GM19193 (cell line): ENCODE results near the gene CTH.

Experiments used
- POLR2A ChIP-seq: IDR thresholded peaks from 4 replicates; pipeline ENCODE4 v1.6.1; 2011; ENCODE audit not compliant: insufficient read depth, insufficient read length; ENCODE audit errors: extremely low read depth

CTH gene

DNA sequence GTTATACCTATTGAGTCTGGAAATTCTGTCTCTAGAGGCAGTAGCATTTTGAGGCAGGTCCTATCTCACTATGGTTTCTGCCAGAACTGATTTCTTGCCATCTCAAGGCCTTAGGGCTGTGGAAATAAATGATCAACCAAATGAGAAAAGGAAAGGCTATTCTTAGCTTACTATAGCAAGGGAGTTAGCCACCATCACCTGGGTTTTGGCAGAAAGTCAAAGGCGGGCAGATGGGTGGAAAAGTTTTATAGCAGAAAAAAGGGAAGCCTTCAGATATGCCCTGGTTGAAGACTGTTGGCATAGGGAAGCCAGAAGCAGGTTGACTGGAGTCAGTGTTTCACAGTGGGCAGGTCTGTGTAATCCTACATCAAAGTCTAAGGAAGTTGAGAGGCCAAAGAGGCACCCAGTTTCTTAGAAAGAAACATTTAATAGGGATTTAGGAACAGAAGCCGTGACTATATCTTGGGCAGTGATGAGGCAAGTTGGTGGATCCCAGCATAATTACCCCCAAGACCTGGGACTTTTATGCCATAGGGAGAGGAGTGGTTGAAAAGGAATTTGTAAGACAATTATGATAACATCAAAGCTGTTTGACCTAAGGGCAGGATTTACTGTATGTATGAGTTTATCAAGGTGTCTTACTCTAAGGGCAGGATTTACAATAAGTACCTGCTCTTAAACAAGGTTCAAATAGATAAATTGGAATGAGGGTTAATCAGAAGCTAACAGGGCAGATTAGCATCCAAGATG, 29.7 kb downstream of the CTH start:
- no peak for TF ChIP-seq POLR2A

- TF ChIP-seq POLR2A: no peak
These were observed 30.4 kb downstream of the CTH start for GRCh38 chr1:70441392-70442035.

DNA sequence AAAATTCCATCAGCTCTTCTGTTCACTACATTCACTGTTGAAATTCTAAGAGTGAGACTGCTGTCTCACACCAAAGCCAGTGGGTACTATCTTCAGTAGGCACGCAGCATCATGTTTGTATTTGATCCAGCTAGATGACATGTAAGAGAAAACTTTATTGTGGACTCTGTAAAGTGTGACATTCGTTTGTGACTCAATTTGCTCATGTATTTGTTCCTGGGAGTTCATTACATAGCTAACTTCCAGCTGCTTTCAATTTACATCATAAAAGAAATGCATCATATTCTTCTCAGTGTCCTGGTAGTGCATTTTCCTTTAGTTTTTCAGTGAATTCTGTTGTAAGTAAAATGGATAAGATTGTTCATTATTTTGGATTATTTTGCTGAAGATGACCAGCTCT, 31.4 kb downstream of the CTH start:
- TF ChIP-seq POLR2A: no peak

DNA sequence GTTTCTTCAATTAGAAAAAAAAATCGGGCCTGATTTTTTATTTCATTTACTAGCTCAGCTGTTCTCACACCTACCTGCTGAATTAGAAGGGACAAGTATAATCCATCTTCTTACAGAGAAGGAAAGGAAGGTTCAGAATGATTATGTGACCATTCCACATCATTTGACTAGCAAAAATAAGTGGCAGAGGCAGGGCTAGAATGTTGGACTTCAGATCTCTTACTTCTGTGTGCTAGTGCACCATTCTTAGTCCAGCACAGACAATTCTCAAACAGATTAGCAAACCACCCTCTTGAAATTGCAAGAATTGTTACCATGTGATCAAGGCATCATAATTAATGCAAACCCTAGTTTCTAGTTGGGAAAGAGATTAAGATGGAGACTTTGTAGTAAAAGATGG, 32.7 kb downstream of the CTH start:
- no peak for TF ChIP-seq POLR2A

- no peak for TF ChIP-seq POLR2A
These were observed 38.0 kb downstream of the CTH start for GRCh38 chr1:70449049-70449448.

DNA sequence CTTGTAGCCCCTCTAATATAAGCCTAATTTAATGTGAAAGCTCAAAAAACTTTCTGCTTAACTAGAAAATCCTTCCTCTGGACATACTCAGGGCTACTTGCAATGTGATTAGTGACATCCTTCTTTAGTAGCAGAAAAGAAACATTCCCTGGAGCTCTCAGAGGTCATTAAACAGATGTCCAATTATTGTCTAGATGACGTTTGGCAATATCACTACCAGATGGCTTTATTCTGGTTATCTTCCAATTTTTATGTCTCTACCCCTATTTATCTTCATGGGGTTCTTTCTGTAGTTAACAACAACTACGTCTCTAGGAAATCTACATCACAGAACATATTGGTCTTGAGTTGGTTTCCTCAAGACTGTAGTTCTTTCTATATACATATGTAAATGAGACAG, 44.2 kb downstream of the CTH start:
- TF ChIP-seq POLR2A: no peak

DNA sequence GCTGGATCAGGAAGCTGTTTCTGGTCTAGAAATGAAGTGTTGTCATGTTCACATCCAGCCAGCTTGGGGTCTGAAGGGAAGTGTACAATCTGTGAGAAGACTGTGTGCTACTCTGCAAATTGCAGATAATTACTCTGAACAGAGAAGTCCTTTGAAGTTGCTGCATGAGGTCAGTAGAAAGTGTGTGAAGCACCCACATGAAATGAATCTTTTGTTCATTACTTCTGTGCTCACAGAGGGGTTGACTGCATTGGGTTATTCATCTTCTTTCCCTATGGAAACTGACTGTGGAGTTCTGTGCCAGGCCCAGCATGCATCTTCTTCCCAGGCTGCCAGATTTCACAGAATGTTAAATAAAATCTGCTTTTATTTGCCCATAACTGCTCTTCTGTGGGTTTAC, 47.1 kb downstream of the CTH start:
- TF ChIP-seq POLR2A: no peak

DNA sequence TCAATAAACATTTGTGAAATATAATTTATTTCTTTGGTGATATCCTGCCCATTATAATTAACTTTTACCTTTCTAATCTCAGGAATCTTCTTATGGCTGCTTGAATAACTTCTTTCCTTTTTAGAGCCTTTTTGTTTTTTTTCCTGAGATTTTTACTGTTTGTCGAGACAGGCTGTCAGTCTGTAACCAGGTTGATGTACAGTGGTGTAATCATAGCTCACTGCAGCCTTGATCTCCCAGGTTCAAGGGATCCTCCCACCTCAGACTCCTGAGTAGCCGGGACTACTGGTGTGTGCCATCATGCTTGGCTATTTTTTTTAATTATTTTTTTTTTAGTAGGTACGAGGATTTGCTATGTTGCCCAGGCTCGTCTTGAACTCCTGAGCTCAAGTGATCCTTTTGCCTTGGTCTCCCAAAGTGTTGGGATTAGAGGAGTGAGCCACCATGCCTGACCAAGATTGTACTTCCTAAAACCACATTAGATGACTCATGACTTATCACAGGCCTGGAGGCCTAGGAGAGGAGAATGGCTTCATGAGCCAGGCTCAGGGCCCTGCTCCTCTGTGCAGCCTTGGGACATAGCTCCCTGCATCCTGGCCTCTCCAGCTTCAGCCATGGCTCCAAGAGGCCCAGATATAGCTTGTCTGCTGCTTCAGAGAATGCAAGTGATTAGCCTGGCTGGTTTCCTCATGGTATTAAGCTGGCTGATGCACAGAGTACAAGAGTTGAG, 48.6 kb downstream of the CTH start:
- TF ChIP-seq POLR2A: no peak

DNA sequence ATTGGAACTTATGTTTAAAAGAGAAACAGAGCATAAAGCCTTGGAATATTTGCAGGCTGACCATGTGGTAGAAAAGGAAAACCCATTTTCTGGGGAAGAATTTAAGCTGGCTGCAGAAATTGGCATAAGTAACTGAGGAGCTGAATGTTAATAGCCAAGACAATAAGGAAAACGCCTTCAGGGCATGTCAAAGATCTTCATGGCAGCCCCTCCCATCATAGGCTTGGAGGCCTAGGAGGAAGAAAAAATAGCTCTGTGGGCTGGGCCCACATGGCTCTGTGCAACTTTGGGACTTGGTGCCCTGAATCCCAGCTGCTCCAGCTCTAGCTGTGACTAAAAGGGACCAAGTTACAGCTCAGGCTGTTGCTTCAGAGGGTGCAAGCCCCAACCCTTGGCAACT, 51.5 kb downstream of the CTH start:
- TF ChIP-seq POLR2A: no peak

GRCh38 chr1:70465911-70466310, 54.8 kb downstream of the CTH start:
- TF ChIP-seq POLR2A: no peak

DNA sequence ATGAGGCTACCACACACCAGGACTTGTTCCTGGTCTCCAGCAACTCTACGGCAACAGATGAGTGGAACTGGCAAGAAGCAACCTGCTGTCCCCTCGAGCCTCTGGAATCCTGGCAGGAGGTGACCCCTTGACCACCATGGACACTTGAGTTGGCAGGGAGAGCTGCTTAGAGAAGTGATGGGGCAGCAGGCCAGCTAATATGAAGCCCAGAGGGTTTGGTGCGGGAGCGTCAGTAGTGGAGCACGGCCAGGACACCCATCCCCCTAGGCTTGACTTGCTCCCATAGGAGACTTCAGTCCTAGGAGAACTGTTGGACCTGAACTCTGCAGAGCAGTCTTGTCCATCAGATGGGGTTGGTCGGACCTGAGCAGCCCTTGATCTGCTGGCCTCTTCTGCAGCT, 56.5 kb downstream of the CTH start:
- TF ChIP-seq POLR2A: no peak

DNA sequence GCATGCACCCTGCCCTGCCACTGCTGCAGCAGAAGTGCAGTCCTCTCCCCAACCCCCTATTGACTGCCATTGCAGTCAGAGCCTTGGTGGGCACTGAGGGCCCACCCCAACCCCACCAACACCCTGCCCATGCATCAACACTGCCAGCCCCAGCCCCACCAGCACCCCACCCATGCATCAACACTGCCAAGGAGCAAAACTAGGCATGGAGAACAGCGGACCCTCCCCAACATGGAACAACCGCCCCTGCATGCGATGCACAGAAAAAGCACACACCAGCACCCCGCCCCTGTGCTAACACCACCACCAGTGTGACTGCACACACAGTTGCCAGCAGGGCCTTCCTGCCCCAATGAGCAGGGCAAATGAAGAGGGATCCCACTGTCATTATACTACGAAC, 57.1 kb downstream of the CTH start:
- TF ChIP-seq POLR2A: no peak

DNA sequence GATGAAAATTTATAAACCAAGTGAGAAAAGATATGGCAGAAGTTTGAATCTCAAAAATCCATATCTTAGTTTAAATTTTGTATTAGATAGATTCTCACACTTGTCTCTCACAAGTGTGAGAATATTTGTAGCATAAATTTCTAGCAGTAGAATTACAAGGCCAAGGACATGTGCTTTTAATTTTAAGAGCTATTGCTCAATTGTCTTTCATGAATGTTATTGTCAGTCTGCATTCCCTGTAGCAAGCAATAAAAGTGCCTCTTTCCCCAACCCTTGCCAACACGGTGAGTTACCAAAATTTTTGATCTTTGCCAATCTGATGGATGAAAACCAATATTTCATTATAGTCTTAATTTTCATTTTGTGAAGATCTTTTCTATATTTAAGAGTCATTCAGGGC, 64.0 kb downstream of the CTH start:
- TF ChIP-seq POLR2A: no peak

- TF ChIP-seq POLR2A: no peak
These were observed 66.0 kb downstream of the CTH start for GRCh38 chr1:70477090-70477489.

GRCh38 chr1:70483342-70483741, 72.3 kb downstream of the CTH start:
- TF ChIP-seq POLR2A: no peak

- TF ChIP-seq POLR2A: no peak
These were observed 74.6 kb downstream of the CTH start for GRCh38 chr1:70485624-70486023.
